Testis (tissue), 2 donors: Measurements from ENCODE around the gene MYRF.

Experiments
- POLR2A ChIP-seq: fragments of 450-650 bp; IDR thresholded peaks from one replicate; pipeline ENCODE4 v1.6.1; 2017; ENCODE audit warnings: antibody characterized with exemption, mild to moderate bottlenecking, moderate library complexity
- TF ChIP-seq, protein P1 (sequence below), 3 experiments: fragments of 450-650 bp in 2 of 3; fragments of 200-600 bp in 1 of 3; sonication (generic) in 1 of 3; IDR thresholded peaks; one replicate each; pipeline ENCODE4 v1.5.1; 2016 to 2019; ENCODE audit warnings: antibody characterized with exemption in 3 of 3, mild to moderate bottlenecking in 2 of 3, moderate library complexity in 1 of 3

DNA sequence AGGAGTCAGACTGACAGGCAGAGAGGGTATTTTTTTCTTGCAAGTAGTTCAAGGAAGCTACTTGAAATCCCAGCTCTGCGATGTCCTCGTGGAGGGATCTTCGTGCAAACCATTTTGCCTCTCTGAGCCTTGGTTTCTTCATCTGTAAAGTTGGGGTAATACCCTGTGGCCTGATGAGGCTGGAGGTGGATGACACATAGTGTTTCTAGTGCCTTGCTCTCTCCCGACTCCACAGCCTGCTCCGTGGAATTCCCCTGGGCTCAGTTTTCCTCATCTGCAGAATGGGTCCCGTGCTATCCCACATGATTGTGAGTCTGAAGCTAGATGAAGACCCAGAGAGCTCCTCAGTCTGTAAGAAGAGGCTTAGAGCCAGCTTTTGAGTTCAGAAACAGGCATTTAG, 39.6 kb upstream of the MYRF start:
- no peak for TF ChIP-seq POLR2A
- TF ChIP-seq, protein P1, sequence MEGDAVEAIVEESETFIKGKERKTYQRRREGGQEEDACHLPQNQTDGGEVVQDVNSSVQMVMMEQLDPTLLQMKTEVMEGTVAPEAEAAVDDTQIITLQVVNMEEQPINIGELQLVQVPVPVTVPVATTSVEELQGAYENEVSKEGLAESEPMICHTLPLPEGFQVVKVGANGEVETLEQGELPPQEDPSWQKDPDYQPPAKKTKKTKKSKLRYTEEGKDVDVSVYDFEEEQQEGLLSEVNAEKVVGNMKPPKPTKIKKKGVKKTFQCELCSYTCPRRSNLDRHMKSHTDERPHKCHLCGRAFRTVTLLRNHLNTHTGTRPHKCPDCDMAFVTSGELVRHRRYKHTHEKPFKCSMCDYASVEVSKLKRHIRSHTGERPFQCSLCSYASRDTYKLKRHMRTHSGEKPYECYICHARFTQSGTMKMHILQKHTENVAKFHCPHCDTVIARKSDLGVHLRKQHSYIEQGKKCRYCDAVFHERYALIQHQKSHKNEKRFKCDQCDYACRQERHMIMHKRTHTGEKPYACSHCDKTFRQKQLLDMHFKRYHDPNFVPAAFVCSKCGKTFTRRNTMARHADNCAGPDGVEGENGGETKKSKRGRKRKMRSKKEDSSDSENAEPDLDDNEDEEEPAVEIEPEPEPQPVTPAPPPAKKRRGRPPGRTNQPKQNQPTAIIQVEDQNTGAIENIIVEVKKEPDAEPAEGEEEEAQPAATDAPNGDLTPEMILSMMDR (IDR thresholded peaks at IDR 0.05) = no peak
